Stimulated activated CD8-positive, alpha-beta memory T cell treated with anti-CD3 and anti-CD28 coated beads, Interleukin-15, amount 100 ng/mL, for 4 hours (primary cell): ENCODE data around the gene IGFALS.
"Not testable (repeated sequence)": the region's sequence is repeated elsewhere in the genome, so short reads cannot be mapped to it uniquely, and the experiment has no call there.

Experiments
- DNase-seq, 2 donors: peaks; one replicate each; pipeline ENCODE4 v3.0.0-alpha.2; 2020; ENCODE audit warnings: low read depth in 2 of 2

The IGFALS gene

DNA sequence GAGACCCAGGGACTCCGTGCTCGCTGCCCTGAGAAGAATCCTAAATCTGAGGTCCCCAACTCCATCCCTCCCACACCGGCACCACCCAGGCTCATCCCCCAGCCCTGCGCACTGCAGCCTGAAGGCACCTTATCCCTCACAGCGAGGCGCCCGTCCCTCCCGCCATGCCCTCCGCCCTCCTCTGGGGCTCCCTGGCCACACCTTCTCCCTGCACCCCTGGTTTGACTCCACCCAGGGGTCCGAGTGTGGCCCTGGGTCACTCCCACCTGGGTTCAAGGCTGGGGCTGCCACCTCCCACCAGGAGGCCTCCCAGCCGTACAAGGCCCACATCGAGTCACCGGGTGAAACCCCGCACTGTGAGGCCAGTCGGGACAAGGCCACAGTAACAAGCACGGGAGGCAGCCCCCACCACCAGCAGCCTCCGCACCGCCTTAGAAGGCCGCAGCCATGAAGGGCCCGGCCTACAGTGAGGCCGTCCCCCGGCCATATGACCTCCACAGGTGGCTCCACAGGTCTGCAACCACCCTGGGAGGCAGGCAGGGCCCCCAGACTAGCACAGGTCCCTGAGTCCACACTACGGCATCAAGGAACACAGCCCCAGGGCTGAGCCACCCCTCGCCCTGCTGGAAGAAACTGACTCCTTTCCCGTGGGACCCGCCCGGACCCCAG, 24.8 kb upstream of the IGFALS start:
- no peak for DNase-seq

DNA sequence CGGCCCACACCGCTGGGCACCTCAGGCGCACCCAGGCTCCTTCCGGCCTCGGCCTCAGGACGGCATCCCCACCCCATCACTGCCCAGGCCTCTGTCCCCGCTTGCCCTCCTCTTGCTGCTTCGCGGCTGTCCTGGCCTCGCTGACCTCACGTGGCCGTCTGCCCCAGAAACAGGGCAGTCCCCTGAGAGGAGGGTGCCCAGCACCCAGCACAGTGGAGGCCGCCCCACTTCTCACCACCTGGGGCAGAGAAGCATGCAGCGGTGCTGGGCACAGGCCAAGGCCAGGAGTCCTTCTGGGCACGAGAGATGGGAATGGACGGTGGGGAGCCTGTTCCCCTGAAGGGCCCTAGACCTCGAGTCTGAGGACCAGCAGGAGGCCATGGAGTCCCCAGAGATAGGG, 24.2 kb upstream of the IGFALS start:
- DNase-seq, result no peak

DNA sequence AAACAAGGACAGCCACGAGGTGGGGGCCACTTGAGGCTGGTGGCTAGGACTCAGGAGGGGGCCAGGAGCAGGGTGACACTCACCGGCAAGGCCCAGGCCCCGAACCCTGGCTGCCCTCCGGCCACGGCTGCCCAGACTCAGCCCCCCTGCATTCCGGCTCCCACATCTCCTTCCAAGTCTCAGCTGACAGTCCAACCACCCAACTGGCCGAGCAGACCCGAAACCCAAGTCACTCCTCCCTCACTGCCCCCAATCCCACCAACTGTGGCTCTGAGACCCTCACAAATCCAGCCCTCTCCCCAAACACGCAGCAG, 23.7 kb upstream of the IGFALS start:
- DNase-seq, result no peak

DNA sequence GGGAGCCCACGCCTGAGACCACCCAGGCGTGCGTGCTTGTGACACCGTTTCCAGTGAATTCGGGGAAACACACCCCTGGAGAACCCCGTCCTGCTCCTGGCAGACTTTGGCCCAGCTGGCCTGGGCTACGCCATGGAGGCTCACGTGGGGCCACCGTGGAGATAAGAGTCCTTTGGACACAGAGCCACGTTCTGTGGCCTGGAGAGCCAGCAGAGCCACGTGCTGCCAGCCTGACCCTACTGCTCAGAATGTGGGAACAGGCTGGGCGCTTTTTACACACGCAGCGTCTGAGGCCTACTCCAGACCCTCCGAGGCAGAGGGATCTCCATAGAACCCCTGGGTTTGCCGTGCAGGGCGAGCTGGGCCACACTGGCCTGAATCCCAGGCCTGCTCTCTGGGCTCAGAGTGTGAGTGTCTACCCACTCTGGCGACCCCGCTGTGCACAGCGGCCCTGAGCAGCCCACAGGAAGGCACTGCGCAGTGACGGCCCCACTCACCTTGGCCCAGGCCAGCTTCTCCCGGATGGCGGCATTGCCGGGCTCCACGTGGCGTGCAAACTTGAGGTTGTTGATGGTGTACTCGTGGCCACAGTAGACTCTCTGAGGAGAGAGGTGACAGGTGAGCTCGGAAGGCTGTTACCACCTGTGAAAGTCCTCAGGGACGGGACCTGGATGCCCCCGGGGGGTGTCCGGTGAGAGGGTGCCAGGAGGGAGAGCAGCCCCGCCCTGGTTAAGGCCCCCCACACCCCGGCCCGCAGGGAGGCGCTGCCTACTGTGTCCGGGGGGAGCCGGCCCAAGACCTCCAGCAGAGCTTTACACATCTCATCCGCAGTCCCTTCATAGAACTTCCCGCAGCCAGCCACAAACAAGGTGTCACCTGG, 23.1 kb upstream of the IGFALS start:
- DNase-seq, result no peak

DNA sequence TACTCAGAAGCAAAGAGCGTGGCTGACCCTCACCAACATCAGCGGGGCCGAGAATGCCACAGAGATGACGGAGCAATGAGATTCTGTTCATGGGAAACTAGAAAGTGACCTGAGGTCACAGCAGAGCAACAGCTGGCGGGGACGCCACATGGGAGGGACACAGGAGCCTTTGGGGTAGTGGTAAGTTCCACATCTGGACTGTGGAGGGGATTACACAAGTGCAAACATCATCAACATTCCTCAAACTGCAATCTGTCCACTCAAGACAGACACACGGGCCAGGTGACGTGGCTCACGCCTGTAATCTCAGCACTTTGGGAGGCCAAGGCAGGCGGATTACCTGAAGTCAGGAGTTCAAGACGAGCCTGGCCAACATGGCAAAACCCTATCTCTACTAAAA, 22.0 kb upstream of the IGFALS start:
- no peak for DNase-seq

DNA sequence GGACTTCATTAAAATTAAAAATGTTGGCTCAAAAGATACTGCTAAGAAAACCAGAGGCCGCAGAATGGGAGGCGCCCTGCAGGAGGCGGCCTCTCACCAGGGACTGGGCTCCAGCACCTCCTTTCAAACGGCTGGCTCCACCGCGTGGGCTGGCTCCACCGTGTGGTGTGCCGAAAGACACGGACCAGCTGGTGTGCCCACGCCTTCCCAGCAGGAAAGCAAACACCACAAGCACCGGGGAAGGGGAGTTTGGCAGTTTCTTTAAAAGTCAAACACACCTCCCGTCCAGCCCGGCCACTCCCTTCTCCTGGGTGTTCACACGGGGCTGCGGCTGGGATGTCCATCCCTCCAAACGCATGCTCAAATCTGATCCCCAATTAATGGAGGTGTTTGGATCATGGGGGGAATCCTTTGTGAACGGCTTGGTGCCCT, 19.2 kb upstream of the IGFALS start:
- peak in 1 of 2 donors; percentile 3 for DNase-seq

DNA sequence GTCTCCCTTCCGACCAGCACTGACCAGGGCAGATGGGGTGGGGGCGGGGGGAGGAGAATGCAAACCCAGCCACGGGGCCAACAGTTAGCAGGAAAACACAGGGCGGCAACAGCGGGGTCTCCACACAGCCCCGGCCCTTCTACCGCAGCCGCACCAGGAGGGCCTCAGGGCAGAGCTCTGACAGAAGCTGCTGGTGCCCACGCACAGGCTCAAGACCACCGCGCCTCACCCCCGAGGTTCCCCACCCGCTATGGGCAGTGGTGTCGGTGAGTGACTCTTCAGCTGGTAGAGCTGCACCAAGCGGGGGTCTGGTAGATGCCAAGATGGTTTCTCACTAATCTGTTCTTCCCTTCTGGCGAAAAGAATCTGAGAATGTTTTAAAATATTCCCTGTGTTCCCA, 17.0 kb upstream of the IGFALS start:
- DNase-seq, result no peak

DNA sequence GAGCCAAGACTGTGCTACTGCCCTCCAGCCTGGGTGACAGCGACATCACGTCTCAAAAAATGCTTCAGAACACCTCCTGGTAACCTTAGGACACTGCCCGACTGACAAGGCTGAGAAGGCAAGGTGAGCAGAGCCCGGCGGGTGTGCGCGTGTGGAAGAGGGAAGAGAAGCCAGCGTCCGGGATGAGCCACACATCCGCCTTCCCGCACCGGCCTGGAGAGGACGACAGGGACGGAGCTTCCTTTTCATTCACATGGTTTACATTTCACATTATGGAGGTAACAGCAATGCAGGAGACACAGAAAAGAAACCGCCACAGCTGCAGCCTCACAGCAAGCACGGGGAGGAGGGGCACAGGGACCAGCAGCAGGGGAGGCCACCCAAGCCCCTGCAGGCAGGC, 16.6 kb upstream of the IGFALS start:
- DNase-seq, result no peak

DNA sequence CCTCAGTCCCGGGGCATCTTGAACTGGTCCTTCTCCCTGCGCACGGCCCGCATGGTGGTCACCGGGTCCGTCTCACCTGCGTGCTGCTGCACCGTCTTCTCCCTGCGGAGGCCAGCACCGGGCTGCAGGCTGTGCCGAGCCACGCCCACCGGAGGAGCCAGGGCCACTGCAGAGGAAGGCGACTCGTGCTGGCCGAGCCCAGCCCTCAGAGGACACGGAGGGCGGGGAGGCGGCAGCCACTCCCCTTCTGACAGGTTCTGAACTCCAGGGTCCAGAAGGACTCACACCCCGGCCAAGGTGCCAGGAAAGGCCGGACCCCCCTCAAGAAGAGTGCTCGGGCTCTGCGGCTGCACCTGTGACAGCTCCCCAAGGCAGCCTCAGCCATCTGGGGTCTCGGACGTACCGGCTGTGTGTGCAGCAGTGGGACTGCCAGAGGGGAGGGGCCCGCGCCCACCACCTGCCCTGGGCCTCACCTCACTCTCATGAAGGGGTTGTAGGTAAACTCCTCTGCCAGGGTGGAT, 15.8 kb upstream of the IGFALS start:
- DNase-seq, result no peak

DNA sequence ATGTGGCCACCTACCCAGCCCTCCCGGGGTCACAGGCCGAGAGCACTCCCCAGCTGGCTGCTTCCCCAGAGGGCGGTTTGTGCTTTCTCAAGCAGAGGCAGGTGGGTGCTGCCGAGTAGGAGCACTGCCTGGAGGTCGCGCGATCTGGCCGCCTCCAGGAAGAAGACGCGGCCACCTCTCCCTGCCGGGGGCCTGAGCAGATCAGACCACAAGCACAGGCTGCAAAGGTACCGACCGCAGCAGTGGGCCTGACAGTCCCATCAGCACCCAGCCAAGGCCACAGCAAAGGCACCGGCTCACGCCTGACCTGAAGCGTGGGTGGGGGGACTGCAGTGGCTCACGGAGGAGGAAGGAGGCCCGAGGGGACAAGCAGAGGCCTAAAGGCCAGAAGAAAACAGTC, 15.2 kb upstream of the IGFALS start:
- no peak for DNase-seq

DNA sequence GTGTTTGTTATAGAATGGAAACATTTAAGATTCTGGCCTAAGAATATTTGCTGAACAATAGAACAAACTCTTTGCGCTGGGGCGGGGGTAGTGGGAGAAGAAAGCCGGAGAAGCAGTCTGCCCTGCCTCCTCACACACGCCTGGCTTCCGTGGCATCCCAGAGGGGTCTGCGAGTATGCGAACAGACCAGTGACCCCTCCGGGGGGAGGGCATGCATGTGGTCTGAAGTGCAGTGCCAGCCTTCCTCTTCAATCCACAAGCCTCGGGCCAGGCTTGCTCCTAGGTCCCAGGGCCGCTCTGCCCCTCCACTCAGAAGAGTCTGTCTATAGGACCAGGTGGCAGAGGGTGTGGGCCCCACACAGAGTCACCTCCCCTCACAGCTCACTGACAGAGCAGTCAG, 14.1 kb upstream of the IGFALS start:
- no peak for DNase-seq

DNA sequence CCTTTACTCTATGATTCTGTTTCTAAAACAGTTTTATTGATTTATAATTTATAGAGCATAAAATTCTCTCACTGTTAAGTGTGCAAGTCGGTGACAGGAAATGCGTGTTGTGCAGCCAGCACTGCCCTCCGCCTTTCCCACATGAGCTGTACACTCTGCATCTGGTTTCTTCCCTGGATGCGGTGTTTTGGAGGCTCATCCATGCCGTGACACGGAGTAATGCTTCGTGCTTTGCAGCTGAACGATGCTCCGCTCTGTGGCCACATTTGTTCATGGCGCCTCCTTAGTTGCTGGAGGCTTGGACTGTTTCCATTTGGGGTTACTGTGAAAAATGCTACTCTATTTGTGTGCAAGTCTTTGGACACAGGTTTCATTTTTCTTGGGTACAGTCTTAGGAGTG, 7.2 kb upstream of the IGFALS start:
- no peak for DNase-seq

DNA sequence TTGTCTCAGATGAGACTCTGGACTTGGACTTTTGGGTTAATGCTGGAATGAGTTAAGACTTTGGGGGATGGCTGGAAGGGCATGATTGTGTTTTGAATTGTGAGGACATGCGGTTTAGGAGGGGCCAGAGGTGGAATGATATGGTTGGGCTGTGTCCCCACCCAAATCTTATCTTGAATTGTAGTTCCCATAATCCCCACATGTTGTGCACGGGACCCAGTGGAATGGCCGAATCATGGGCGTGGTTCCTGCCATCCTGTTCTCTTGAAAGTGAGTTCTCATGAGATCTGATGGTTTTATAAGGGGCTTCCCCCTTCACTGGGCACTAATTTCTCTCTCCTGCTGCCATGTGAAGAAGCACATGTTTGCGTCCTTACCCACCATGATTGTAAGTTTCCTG, 5.8 kb upstream of the IGFALS start:
- DNase-seq, result not testable (repeated sequence)

DNA sequence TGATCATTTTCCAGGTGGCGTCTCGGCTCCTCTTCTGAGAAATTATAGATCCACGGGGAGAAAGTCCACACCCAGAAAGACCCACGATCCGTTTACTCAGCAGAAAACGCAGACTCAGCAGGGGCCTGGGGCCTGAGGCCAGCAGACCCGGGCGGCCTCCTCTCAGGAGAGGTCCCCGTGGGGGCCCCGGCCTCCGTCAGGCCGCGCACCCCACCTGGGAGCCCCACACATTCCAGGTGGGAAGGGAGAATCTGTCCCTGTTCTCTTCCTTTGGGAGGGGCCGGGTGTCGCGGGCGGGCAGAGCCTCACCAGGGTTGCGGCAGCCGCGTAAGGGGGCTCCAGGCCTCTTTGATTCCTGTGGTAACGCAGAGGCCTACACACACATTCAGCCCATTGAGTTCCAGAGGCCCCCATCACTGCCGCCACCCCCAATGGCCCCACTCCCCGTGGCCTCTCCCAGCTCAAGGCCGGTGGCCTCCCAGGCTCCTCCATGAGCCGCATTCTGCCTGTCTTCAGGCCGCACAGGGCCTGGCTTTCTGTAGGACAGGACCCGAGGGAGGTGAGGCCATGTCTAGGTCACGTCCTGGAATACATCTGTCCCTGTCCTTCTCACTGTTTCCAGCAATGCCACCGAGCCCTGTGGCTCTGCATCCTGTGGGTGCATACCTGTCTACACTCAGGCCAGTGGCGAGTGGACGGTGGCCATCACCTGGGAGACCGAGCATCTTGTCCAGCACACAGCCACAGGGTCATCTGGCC, 1.6 kb upstream of the IGFALS start:
- DNase-seq, result no peak

DNA sequence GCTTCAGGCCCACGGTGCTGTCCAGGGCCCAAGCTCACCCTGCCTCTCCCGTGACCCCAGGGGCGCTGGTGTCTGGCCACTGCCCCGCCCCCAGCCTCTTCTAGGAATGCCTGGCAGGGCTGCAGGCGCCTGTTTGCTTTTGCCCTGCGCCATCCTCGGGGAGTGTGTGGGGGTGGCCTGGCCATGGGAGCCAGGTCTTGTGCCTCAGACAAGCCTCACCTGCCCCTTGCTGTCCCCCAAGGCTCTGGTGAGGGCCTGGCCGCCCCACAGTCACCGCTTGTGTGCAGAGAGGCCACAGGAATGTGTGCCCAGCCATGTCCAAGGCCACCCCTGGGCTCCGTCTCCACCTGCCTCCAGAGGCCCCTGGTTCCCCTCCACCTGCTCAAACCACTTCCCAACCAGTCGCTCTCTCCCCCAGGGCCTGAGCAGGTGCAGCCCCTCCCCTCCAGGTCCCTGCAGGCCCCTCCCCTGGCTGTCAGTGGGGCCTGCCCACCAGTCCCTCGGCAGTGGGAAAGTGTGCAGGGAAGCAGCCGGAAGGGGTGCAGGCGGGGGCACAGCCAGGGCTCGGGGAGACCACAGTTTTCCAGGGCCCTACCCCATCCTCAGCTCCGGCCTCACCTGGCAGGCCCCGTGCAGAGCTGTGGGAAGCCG, 841 bp upstream of the IGFALS start:
- no peak for DNase-seq

DNA sequence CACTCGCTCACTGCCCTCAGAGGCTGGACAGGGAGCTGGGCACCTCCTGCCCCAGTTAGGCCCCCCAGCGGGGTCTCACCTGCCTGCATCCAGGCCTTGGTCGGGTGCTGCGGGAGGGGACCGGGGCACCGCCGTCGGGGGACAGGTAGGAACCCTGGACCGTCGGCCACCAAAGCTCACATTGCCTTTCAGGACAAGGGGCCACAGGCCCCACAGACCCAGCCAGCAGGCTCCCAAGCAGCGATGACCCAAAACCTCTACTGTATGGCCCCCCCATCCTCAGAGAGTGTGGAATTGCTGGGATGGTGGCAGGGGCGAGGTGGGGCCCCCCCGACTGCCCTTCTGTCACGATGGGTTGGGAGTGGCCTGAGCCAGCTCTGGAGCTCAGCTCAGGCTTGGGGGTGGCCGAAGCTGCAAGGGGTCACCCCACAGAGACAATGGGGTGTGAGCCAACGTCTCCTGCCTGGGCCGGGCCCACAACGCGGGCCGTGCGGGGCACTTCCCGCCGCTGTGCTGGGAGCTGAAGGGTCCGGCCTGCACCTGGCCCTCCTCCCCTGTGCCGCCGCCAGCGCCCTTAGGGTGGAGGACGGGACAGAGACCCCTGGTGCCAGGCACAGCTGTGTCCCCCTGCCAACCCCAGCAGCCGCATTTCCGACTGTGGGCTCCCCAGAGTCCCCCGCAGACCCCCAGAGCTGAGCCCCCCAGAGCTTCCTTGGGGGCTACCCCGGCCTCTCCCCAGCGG, 498 bp downstream of the IGFALS start:
- no peak for DNase-seq

DNA sequence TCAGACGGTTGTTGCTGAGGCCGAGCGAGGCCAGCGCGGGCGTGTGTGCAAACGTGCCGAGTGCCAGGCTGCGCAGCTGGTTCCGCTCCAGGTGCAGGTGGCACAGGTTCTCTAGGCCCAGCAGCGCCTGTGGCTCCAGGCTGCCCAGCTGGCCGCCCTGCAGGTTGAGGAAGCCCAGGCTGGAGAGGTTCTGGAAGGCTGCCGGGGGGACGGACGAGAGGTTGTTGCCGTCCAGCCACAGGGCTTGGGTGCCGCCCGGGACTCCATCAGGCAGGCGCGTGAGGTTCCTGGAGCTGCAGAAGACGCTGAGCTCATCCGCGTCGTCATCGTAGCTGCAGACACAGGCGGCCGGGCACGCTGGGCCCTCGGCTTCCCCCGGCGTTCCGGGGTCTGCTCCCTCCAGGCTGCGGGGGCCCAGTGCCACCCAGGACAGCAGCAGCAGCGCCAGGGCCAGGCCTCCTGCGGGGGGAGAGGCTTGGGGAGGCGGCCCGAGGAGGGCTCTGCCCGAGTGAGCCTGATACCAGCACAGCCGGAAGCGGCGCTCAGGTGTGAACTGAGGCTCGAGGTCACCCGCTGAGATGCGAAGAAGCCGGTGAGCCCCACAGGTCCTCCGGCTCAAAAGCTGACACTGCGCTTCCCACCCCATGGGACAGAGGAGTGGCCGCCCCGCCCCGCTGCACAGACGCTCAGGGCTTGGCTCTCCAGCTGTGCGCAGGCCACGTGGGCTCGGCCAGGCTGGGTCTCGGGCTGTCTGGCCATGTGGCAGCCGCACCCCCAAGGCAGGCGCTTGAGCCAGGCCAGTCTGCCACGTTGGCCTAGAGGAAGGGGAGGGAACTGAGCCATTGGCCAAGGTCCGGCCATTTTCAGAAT, 1.3 kb downstream of the IGFALS start:
- no peak for DNase-seq

DNA sequence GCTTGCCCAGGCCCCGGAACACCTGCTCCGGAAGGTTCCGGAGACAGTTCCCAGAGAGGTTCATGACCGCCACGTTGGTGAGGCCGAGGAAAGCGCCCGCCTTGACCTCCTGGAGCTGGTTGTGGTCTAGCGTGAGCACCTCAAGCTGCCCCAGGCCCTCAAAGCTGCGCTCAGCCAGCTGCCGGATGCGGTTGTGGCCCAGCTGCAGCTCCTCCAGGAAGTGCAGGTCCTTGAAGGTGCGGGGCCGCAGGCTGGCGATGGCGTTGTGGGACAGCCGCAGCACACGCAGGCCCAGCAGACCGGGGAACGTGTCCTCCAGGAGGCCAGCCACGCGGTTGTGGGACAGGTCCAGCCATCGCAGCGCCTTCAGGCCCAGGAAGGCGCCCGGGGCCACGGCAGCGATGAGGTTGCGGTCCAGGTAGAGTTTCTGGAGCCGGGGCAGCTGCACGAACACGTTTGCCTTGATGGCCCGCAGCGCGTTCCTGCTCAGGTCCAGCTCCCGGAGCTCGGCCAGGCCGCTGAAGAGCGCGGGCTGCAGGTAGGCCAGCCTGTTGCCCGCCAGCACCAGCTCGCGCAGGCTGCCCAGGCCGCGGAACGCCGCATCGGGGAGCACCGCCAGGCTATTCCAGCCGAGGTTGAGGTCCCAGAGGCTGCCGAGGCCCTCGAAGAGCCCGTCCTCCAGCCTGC, 2.1 kb downstream of the IGFALS start:
- DNase-seq, result no peak

DNA sequence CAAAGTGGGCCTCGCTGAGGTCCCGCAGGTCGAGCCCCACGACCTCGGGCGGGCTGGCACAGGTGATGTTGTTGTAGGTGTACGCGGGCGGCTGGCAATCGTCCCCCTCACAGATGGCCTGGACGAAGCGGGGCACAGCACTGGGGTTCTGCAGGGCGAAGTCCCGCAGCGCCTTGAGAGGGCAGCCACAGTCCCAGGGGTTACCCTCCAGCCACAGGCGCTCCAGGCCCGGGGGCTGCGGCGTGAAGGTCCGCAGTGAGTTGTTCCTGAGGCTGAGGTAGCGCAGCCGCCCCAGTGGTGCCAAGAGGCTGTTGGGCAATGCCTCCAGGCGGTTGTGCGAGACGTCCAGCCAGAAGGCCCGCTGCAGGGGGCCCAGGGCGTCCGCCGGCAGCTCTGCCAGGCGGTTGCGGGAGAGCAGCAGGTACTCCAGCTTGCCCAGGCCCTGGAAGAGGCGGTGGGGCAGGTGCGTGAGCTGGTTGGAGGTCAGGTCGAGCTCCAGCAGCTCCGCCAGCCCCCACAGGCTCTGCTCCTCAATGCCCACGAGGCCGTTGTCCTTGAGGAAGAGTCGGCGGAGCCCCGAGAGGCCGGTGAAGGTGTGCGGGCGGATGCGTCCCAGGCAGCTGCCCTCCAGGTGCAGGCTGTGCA, 2.8 kb downstream of the IGFALS start:
- no peak for DNase-seq
